ENCODE data around the gene TNRC6C.

The TNRC6C gene

GRCh38 chr17:78105551-78105950 is 147.0 kb downstream of the TNRC6C start:
- peaks cover 43% of the 10 kb centered on the region for H3K36me3 ChIP-seq (ENCODE audit: insufficient read depth, low read length)
- no peaks in the 10 kb centered on the region for H3K27me3 ChIP-seq (ENCODE audit: insufficient read depth, low read length)
- no peak overlapping the region for H3K4me3 ChIP-seq (ENCODE audit: low read length)
- H2AFZ ChIP-seq (ENCODE audit: low read depth, low read length) = no peak overlapping the region
- H3K4me1 ChIP-seq (ENCODE audit: insufficient read depth, low read length) = no peaks in the 10 kb centered on the region
- H3K9me3 ChIP-seq (ENCODE audit: low read length) = no peaks in the 10 kb centered on the region

GRCh38 chr17:78106211-78106610 is 147.7 kb downstream of the TNRC6C start:
- no peaks in the 10 kb centered on the region for H3K9me3 ChIP-seq (ENCODE audit: low read length)
- no peaks in the 10 kb centered on the region for H3K4me1 ChIP-seq (ENCODE audit: insufficient read depth, low read length)
- peaks cover 40% of the 10 kb centered on the region for H3K36me3 ChIP-seq (ENCODE audit: insufficient read depth, low read length)
- H3K4me3 ChIP-seq (ENCODE audit: low read length) = no peak overlapping the region
- no peak overlapping the region for H2AFZ ChIP-seq (ENCODE audit: low read depth, low read length)
- no peaks in the 10 kb centered on the region for H3K27me3 ChIP-seq (ENCODE audit: insufficient read depth, low read length)

GRCh38 chr17:78107457-78107856 is 149.0 kb downstream of the TNRC6C start:
- H3K36me3 ChIP-seq (ENCODE audit: insufficient read depth, low read length) = peaks cover 32% of the 10 kb centered on the region
- H3K27me3 ChIP-seq (ENCODE audit: insufficient read depth, low read length) = no peaks in the 10 kb centered on the region
- no peaks in the 10 kb centered on the region for H3K9me3 ChIP-seq (ENCODE audit: low read length)
- no peak overlapping the region for H2AFZ ChIP-seq (ENCODE audit: low read depth, low read length)
- H3K4me1 ChIP-seq (ENCODE audit: insufficient read depth, low read length) = no peaks in the 10 kb centered on the region
- no peak overlapping the region for H3K4me3 ChIP-seq (ENCODE audit: low read length)

GRCh38 chr17:78107976-78108725 is 149.6 kb downstream of the TNRC6C start:
- Histone ChIP-seq H3K4me3 (ENCODE audit: low read length) (no peak overlapping the region), H3K9me3 (ENCODE audit: low read length) (no peaks in the 10 kb centered on the region), H3K27me3 (ENCODE audit: insufficient read depth, low read length) (no peaks in the 10 kb centered on the region), H3K36me3 (ENCODE audit: insufficient read depth, low read length) (peaks cover 25% of the 10 kb centered on the region), H3K4me1 (ENCODE audit: insufficient read depth, low read length) (no peaks in the 10 kb centered on the region), H2AFZ (ENCODE audit: low read depth, low read length) (no peak overlapping the region)

- Histone ChIP-seq H3K9me3 (ENCODE audit: low read length) (no peaks in the 10 kb centered on the region), H3K36me3 (ENCODE audit: insufficient read depth, low read length) (peaks cover 18% of the 10 kb centered on the region), H3K27me3 (ENCODE audit: insufficient read depth, low read length) (no peaks in the 10 kb centered on the region), H3K4me3 (ENCODE audit: low read length) (no peak overlapping the region), H2AFZ (ENCODE audit: low read depth, low read length) (no peak overlapping the region), H3K4me1 (ENCODE audit: insufficient read depth, low read length) (no peaks in the 10 kb centered on the region)
These were observed 150.4 kb downstream of the TNRC6C start for GRCh38 chr17:78108726-78109488.

- H3K27me3 ChIP-seq (ENCODE audit: insufficient read depth, low read length) = no peaks in the 10 kb centered on the region
- H3K36me3 ChIP-seq (ENCODE audit: insufficient read depth, low read length) = peaks cover 12% of the 10 kb centered on the region
- no peak overlapping the region for H2AFZ ChIP-seq (ENCODE audit: low read depth, low read length)
- H3K4me1 ChIP-seq (ENCODE audit: insufficient read depth, low read length) = no peaks in the 10 kb centered on the region
- no peaks in the 10 kb centered on the region for H3K9me3 ChIP-seq (ENCODE audit: low read length)
- H3K4me3 ChIP-seq (ENCODE audit: low read length) = no peak overlapping the region
These were observed 150.9 kb downstream of the TNRC6C start for GRCh38 chr17:78109489-78109761.

GRCh38 chr17:78110363-78111015 is 152.0 kb downstream of the TNRC6C start:
- Histone ChIP-seq H3K36me3 (ENCODE audit: insufficient read depth, low read length) (peaks cover 10% of the 10 kb centered on the region), H3K4me1 (ENCODE audit: insufficient read depth, low read length) (no peaks in the 10 kb centered on the region), H3K9me3 (ENCODE audit: low read length) (no peaks in the 10 kb centered on the region), H3K4me3 (ENCODE audit: low read length) (no peak overlapping the region), H2AFZ (ENCODE audit: low read depth, low read length) (no peak overlapping the region), H3K27me3 (ENCODE audit: insufficient read depth, low read length) (no peaks in the 10 kb centered on the region)

GRCh38 chr17:78111016-78111726 is 152.7 kb downstream of the TNRC6C start:
- Histone ChIP-seq H2AFZ (ENCODE audit: low read depth, low read length) (no peak overlapping the region), H3K4me1 (ENCODE audit: insufficient read depth, low read length) (no peaks in the 10 kb centered on the region), H3K9me3 (ENCODE audit: low read length) (no peaks in the 10 kb centered on the region), H3K27me3 (ENCODE audit: insufficient read depth, low read length) (no peaks in the 10 kb centered on the region), H3K4me3 (ENCODE audit: low read length) (no peak overlapping the region), H3K36me3 (ENCODE audit: insufficient read depth, low read length) (peaks cover 6% of the 10 kb centered on the region)

GRCh38 chr17:78111727-78112517 is 153.4 kb downstream of the TNRC6C start:
- no peak overlapping the region for H2AFZ ChIP-seq (ENCODE audit: low read depth, low read length)
- no peak overlapping the region for H3K4me3 ChIP-seq (ENCODE audit: low read length)
- H3K27me3 ChIP-seq (ENCODE audit: insufficient read depth, low read length) = no peaks in the 10 kb centered on the region
- H3K36me3 ChIP-seq (ENCODE audit: insufficient read depth, low read length) = peaks cover 4% of the 10 kb centered on the region
- H3K4me1 ChIP-seq (ENCODE audit: insufficient read depth, low read length) = no peaks in the 10 kb centered on the region
- no peaks in the 10 kb centered on the region for H3K9me3 ChIP-seq (ENCODE audit: low read length)

- Histone ChIP-seq H3K27me3 (ENCODE audit: insufficient read depth, low read length) (no peaks in the 10 kb centered on the region), H3K4me3 (ENCODE audit: low read length) (no peak overlapping the region), H3K36me3 (ENCODE audit: insufficient read depth, low read length) (peaks cover 3% of the 10 kb centered on the region), H2AFZ (ENCODE audit: low read depth, low read length) (no peak overlapping the region), H3K9me3 (ENCODE audit: low read length) (no peaks in the 10 kb centered on the region), H3K4me1 (ENCODE audit: insufficient read depth, low read length) (no peaks in the 10 kb centered on the region)
These were observed 154.3 kb downstream of the TNRC6C start for GRCh38 chr17:78112518-78113471.

- Histone ChIP-seq H3K9me3 (ENCODE audit: low read length) (no peaks in the 10 kb centered on the region), H3K4me3 (ENCODE audit: low read length) (no peak overlapping the region), H3K4me1 (ENCODE audit: insufficient read depth, low read length) (no peaks in the 10 kb centered on the region), H2AFZ (ENCODE audit: low read depth, low read length) (no peak overlapping the region), H3K27me3 (ENCODE audit: insufficient read depth, low read length) (no peaks in the 10 kb centered on the region), H3K36me3 (ENCODE audit: insufficient read depth, low read length) (no peaks in the 10 kb centered on the region)
These were observed 155.6 kb downstream of the TNRC6C start for GRCh38 chr17:78113804-78114785.

All from neuron (in vitro differentiated cells).